Measurements from ENCODE around the gene PTTG1.

PTTG1 gene

DNA sequence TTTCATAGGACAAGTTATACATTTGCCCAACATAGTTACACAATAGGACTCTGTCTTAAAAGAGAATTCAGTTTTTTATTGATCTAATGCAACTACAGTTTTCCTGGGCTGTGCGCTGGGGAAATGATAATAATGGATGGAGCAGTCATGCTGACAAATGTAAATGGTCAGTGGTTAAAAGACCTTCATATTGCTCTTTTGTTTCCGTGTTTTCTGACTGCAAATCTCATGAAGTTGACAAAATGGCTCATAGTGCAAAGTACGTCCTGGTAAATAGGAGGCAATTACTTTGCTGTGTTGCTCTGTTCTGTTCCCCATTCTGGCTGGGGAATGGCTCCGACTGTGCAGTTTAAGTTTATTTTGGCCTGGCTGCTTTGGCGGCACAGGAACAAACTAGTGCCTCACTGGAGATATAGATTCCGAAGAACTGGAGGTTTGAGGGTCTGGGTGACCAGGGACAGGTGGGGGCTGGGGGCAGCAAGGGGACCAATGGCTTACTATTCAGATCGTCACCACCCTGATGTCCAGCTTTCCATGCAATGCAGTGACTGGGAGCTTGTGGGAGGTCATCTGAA, 54.3 kb downstream of the PTTG1 start:
- no peak for DNase-seq

- no peak for DNase-seq
These were observed 55.8 kb downstream of the PTTG1 start for GRCh38 chr5:160477266-160477970.

DNA sequence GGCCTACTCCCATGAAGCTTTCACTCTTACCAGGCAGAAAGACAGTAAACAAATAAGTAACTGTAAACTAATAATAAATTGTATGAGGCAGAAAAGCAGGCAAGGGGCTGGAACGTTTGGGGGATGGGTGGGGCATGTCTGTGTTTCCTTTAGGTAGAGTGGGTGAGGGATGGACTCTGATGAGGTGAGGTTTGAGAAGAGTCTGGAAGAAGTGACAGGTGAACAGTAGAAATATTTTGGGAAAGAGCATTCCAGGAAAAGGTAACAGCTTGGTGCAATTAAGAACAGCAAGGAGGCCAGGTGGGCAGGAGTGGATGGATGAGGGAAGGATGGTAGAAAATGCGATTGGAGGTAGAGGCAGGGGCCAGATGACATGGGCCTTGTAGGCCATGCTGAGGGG, 56.5 kb downstream of the PTTG1 start:
- no peak for DNase-seq
